ENCODE results near the gene RABGGTB. TPM values are rescaled to one million over a fixed set of nuclear protein-coding genes. Genes with fewer than 3 reads are reported as not detected.
"Not testable (repeated sequence)": the region's sequence is repeated elsewhere in the genome, so short reads cannot be mapped to it uniquely, and the experiment has no call there.

The RABGGTB gene
- total RNA-seq: 10 to 100 TPM; 54.5 to 87.6 (median 74.2) TPM

- H3K4me3 ChIP-seq: peak within 1 kb of the TSS; percentile 53 to 69
- peaks cover 0 to 9% of the 10 kb centered on the region in 2 donors for H3K4me1 ChIP-seq
These were observed at the start of gene RABGGTB for GRCh38 chr1:75785983-75786853. Gene RABGGTB, plus strand, starts transcription at chr1:75786256. Its CDS starts 16 bp downstream, at chr1:75786272.

GRCh38 chr1:75742047-75742625, 43.9 kb upstream of the RABGGTB start:
- intact Hi-C loops (cut with DNase I; ENCODE audit: low total_unique reads): no loop called here
- Histone ChIP-seq H3K27ac (no peak overlapping the region), H3K27me3 (no peaks in the 10 kb centered on the region), H3K36me3 (no peaks in the 10 kb centered on the region), H3K9me3 (no peaks in the 10 kb centered on the region), H3K4me1 (no peaks in the 10 kb centered on the region), H3K4me3 (no peak overlapping the region)
- no peak for TF ChIP-seq CTCF (IDR thresholded peaks at IDR 0.05)
- no peak for TF ChIP-seq POLR2A (IDR thresholded peaks at IDR 0.05)
- DNase-seq: no peak

More at GRCh38 chr1:75785983-75786853, at the start of gene RABGGTB:
- peak; percentile 90 to 96 for DNase-seq
- TF ChIP-seq CTCF (IDR thresholded peaks at IDR 0.05): no peak
- TF ChIP-seq POLR2A (IDR thresholded peaks at IDR 0.05): peak; percentile 64 to 85
- no peaks in the 10 kb centered on the region for H3K9me3 ChIP-seq
- no peaks in the 10 kb centered on the region for H3K27me3 ChIP-seq
- H3K36me3 ChIP-seq: no peaks in the 10 kb centered on the region
- intact Hi-C loops (cut with DNase I; ENCODE audit: low total_unique reads): no loop called here
- H3K27ac ChIP-seq: peak within 1 kb of the TSS; percentile 87 to 88

GRCh38 chr1:75745276-75745675, 40.8 kb upstream of the RABGGTB start:
- no peak for DNase-seq
- intact Hi-C loops (cut with DNase I; ENCODE audit: low total_unique reads): no loop called here
- Histone ChIP-seq H3K36me3 (no peaks in the 10 kb centered on the region), H3K4me3 (no peak overlapping the region), H3K27ac (no peak overlapping the region), H3K9me3 (no peaks in the 10 kb centered on the region), H3K27me3 (no peaks in the 10 kb centered on the region), H3K4me1 (no peaks in the 10 kb centered on the region)
- TF ChIP-seq POLR2A (IDR thresholded peaks at IDR 0.05) (no peak), CTCF (IDR thresholded peaks at IDR 0.05) (no peak)

GRCh38 chr1:75757210-75757609, 28.8 kb upstream of the RABGGTB start:
- H3K27me3 ChIP-seq; H3K27ac ChIP-seq; DNase-seq; H3K4me1 ChIP-seq; H3K4me3 ChIP-seq; intact Hi-C loops (cut with DNase I; ENCODE audit: low total_unique reads); H3K36me3 ChIP-seq; H3K9me3 ChIP-seq: not testable (repeated sequence)

GRCh38 chr1:75758543-75758942, 27.5 kb upstream of the RABGGTB start:
- H3K4me3 ChIP-seq; intact Hi-C loops (cut with DNase I; ENCODE audit: low total_unique reads); H3K27me3 ChIP-seq; H3K36me3 ChIP-seq; DNase-seq; H3K27ac ChIP-seq; H3K9me3 ChIP-seq; H3K4me1 ChIP-seq: not testable (repeated sequence)

- no peaks in the 10 kb centered on the region for H3K4me1 ChIP-seq
- DNase-seq: no peak
- intact Hi-C loops (cut with DNase I; ENCODE audit: low total_unique reads): no loop called here
- H3K36me3 ChIP-seq: no peaks in the 10 kb centered on the region
- H3K4me3 ChIP-seq: no peak overlapping the region
- no peaks in the 10 kb centered on the region for H3K27me3 ChIP-seq
- H3K27ac ChIP-seq: no peak overlapping the region
- TF ChIP-seq CTCF (IDR thresholded peaks at IDR 0.05) (no peak), POLR2A (IDR thresholded peaks at IDR 0.05) (no peak)
- no peaks in the 10 kb centered on the region for H3K9me3 ChIP-seq
These were observed 21.9 kb upstream of the RABGGTB start for GRCh38 chr1:75764057-75764655.

All from uterus (tissue), 4 donors.